Measurements from ENCODE around the gene MRM1.
"Not testable (repeated sequence)": the region's sequence is repeated elsewhere in the genome, so short reads cannot be mapped to it uniquely, and the experiment has no call there.

The MRM1 gene

DNA sequence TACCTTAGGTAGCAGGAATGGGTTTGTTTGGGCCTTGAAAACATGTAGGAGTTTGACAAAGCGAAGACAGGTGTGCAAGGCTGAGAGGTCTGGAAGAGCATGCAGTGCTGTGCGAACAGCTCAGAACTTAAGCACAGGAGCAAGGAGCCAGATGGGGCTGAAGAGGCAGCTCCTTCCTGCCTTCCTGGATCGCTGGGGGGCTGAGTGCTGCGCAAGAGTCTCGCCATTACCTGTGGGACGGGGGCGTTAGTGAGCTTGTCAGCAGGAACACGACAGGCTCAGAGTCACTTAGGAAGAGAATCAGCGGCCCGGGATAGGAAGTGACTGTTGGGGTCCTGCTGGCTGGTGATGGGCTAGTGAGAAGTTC lies 464 bp upstream of the MRM1 start:
- in situ Hi-C loops (cut with HindIII; ENCODE audit: low sequenced_read_pairs): no loop called here

DNA sequence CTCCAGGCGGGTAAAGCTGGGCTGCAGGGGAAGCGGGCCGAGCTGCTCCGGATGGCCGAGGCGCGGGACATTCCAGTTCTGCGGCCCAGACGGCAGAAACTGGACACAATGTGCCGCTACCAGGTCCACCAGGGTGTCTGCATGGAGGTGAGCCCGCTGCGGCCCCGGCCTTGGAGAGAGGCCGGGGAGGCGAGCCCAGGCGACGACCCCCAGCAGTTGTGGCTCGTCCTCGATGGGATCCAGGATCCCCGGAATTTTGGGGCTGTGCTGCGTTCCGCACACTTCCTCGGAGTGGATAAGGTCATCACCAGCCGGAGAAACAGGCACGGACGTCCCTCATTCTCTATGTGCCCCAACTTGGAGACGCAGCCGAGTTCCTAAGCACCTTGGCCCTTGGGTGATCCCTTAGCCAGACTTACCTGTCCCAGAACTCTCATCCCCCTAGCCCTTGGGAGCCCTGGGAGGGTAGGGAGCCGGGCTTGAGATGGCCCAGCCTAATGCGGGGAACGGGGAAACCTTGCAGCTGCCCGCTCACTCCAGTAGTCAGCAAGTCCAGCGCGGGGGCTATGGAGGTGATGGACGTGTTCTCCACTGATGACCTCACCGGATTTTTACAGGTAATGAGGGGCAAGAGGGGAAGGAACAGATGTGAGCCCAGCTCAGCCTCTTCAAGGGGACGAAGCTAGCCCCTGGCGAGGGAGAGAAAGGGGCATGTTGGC lies 806 bp downstream of the MRM1 start:
- in situ Hi-C loops (cut with HindIII; ENCODE audit: low sequenced_read_pairs): no loop called here

DNA sequence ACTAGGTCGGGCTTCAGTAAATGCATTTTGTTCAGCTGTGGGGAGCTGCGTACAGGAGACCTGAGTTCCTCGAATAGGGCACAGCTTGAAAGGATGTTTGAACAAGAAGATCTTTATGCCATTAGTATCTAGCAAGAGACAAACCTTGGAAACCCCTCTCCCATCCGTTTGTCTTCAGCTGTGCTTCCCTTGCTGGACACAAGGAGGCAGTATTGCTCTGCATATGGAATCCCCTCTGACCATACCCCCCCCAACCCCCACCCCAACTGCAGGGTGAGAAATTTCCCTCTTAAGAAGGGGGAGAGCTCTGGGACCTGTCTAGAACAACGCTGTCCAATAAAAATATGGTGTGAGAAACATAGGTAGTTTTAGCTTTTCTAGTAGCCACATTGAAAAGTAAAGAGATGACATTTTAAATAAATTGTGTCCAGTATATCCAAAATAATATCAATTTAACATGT lies 1.6 kb downstream of the MRM1 start:
- in situ Hi-C loops (cut with HindIII; ENCODE audit: low sequenced_read_pairs): no loop called here

DNA sequence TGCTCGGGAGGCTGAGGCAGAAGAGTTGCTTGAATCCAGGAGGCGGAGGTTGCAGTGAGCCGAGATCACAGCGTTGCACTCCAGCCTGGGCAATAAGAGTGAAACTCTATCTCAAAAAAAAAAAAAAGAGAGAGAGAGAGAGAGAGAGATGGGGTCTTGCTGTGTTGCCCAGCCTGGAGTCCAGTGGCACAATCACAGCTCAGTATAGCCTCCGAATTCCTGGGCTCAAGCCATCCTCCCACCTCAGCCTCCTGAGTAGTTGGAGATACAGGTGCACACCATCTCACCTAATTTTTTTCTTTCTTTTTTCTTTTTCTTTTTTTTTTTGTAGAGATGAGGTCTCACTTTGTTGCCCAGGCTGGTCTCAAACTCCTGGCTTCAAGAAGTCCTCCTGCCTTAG lies 3.6 kb downstream of the MRM1 start:
- in situ Hi-C loops (cut with HindIII; ENCODE audit: low sequenced_read_pairs): not testable (repeated sequence)

DNA sequence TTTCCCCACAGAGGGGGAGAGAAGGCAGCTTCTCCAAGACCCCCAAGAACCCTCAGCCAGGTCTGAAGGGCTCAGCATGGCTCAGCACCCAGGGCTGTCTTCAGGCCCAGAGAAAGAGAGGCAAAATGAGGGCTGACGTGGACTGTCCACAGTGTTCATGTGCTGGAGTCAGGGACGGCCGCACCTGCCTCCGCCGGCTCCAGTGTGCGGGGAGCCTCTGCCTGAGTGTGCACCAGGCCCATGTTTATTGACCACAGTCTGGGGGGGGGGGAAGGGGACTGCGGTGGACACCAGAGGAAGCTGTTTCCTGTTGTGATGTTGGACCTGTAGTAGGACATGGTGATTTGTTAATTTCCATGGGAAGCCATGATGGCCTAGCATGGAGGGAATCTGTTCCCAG lies 6.9 kb downstream of the MRM1 start:
- in situ Hi-C loops (cut with HindIII; ENCODE audit: low sequenced_read_pairs): no loop called here

DNA sequence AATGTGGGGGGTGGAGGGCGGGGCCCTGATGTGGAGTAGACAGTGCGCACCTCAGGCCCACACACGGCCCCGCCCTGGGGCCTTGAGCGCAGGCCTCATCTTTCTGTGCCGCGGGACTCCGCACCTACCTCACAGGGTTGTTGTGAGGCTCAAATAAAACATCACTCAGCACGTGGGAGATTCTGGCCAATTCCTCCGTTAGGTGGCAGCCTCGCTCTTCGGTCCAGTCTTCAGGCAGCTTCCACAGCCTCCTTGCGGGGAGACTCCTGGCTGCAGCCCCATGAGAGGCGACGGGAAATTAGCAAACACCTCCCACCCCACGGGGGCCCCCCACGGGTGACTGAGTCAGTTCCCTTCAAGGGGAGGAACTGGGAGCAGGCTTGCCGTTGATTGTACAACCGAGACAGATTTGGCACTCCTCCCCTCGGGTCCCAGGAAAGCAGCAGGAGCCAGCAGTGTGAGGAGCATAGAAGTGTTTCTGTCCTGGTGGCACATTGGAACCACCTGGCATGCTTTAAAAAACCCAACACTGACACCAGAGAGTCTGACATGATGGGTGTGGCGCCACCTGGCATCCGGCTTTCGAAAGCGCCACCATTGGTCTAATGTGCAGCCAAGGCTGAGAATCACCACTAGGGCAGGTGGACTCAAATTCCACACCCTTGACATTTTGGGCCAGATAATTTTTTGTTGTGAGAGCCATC lies 7.6 kb downstream of the MRM1 start:
- in situ Hi-C loops (cut with HindIII; ENCODE audit: low sequenced_read_pairs): no loop called here

DNA sequence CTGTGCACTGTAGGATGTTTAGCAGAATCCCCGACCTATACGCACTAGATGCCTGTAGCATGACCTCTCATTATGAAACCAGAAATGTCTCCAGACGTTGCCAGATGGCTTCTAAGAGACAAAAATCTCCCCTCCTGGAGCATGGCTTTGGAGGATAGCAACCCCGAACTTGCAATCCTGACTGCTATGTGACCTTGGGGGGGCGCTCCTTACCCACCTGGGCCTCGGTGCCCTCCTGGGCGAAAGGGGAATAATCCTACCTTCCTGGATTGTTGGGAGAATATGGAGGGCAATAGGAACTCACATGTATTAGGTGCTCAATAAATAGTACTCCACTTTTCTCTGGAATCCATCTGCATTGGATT lies 8.1 kb downstream of the MRM1 start:
- in situ Hi-C loops (cut with HindIII; ENCODE audit: low sequenced_read_pairs): no loop called here

DNA sequence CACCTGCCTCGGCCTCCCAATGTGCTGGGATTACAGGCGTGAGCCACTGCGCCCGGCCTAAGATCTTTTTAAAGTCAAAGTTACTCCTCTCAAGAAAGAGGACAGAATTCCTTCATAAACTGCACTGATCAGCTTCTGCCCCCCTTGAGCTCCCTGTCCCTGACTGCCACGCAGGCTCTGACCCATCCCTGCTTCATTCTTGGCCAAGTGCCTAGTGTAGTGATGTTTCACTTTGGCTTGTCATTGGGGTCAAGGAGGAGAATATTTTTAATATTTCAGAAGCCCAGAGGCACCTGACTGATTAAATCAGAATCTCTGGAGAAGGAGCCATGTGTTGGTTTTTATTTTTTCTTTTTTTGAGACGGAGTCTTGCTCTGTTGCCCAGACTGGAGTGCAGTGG lies 9.1 kb downstream of the MRM1 start:
- in situ Hi-C loops (cut with HindIII; ENCODE audit: low sequenced_read_pairs): no loop called here

DNA sequence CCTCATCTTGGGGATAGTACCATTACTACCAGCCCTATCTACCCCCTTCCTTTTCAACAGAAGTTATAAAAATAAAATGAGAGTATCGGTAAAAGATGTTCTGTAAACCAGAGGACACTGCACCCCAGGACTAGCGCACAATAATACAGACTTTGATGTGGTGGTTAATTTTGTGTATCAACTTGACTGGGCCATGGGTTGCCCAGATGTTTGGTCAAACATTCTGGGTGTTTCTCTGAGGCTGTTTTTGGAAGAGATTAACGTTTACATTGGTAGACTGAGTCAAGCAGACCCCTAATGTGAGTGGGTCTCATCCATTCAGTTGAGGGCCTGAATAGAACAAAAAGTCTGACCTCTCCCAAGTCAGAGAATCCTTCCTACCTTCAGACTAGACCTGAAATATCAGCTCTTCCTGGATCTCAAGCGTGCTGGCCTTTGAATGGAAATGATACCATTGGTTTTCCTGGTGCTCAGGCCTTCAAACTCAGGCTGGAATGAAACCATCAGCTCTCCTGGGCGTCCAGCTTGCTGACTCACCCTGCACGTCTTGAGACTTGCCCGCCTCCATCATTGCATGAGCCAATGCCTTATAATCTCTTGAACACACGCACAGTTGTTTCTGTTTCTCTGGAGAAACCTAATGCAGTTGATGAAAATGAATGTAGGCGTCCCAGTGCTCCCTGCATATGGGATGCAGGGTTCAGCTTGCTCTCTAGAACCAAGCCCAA lies 10.1 kb downstream of the MRM1 start:
- in situ Hi-C loops (cut with HindIII; ENCODE audit: low sequenced_read_pairs): no loop called here

DNA sequence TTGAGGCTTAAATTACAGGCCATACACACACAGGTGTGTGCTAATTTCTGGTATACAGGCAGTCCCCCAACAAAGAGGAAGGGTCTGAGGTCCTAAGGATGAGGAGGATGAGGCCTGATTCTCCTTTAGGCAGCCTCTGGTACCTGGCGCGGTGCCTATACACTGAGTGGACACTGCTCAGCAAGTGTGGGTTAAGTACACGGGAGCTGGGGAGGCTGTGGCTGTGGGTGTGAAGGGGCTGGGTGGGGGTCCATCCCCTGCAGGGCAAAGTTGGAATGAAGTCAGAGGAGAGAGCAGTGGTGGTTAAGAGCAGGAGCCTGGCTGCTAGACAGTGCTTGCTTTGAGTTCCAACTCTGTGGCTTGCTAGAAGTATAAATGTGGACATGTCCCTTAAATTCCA lies 10.9 kb downstream of the MRM1 start:
- in situ Hi-C loops (cut with HindIII; ENCODE audit: low sequenced_read_pairs): no loop called here

DNA sequence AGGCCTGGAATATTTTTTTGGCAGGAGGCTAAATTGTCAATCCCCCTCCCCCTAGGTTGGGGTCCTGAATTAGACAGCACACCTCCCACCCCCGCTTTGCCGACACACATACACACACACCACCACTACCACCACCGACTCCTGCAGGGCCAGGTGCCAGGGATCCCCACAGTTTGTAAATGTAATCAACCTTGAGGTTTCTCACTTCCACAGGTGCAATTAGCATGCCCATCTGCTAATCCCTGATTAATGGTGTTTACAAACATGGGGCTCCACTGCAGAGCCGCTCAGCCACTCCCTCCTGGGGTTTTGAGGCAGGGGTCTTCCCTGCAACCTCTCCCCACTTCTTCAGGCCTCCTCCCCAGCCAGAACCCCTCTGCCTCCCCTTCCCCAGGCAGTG lies 11.8 kb downstream of the MRM1 start:
- in situ Hi-C loops (cut with HindIII; ENCODE audit: low sequenced_read_pairs): no loop called here

DNA sequence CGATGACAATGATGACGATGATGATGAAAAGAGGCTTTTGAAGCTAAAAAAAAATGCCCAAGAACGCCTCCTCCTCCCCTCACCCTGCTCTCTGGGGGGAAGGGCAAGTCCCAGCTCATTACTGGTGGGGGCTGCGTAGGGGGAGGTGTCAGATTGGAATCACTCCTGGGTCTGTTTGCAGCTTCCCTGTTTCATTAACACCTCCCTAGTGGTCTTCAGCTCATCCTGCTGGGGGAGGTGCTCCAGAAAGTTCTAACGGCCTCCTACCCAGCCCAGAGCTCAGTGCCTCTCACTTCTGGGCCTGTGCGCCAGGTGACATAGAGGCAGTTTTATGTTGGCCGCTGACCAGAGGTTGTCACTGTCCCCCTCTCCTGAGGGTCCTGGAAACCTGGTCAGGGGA lies 12.7 kb downstream of the MRM1 start:
- in situ Hi-C loops (cut with HindIII; ENCODE audit: low sequenced_read_pairs): no loop called here

DNA sequence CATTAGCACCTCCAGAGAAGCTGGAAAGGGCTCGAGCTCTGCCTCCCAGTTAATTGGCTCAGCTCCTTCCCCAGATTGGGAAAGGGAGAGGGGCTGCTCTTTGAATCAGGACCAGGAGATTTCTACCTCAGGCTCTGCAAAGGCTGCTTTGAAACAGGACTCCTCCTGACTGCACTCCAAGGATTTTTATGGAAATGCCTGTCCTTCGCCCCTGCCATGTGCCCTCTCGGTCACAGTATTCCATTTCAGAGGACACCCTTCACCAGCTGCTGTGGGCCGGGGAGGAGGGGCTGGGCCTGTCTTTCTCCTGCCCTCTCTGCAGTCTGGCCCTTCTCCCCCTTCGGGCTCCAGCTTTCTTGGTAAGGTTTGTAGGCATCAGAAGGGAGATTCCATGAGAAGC lies 13.6 kb downstream of the MRM1 start:
- in situ Hi-C loops (cut with HindIII; ENCODE audit: low sequenced_read_pairs): no loop called here

DNA sequence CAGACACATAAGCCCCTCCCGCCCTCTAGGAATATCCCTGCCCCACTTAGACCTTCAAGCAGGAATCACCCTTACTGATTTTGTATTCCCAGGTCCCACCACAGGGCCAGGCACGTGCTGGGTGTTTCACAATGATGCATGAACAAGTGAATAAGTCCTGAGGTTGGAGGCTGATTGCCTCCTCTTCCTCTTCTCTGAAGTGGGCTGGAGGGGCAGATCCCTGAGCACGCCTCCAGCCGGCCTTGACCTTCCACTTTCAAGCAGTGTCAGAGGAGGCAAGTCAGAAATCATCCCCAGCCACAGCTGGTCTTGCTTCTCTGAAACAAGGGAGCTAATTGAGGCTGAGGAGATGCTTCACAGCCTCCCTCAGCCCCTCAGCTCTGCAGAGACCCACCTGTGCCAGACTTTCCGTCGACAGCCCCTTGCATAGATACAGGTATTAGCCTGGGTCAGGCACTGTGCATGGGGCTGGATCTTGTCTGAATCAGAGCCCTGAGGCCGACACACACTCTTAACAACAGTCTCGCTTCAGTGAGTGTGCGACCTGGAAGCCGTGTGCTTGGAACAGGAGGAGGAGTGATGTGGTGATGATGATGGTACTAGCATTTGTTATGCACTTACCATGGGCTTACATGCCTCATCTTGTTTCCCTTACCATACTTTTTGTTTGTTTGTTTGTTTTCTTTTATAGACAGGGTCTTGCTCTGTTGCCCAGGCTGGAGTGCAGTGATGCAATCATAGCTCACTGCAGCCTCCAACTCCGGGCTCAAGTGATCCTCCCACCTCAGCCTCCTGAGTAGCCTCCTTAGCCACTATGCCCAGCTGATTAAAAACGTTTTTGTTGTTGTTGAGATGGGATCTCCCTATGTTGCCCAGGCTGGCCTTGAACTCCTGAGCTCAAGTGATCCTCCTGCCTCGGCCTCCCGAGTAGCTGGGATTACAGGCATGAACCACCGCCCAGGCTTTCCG lies 15.0 kb downstream of the MRM1 start:
- in situ Hi-C loops (cut with HindIII; ENCODE audit: low sequenced_read_pairs): no loop called here

DNA sequence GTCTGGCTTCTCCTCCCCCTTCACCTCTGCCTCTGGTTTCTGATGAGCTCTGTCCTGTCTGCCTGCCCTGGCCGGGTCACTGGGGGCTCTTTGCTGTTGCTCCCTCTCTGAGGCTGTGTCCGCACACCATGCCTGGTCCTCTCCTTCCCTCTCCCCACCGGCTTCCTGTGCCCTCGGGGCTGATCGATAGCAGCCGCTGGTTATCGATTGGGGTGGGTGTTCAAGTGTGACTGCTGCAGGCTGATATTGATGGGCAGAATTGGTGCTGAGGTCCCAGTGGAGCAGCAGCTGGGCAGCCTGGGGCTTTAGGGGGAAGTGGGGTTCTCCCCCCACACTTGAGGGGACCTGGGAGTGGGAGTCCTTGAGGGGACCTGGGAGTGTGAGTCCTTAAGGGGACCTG lies 16.4 kb downstream of the MRM1 start:
- in situ Hi-C loops (cut with HindIII; ENCODE audit: low sequenced_read_pairs): no loop called here

DNA sequence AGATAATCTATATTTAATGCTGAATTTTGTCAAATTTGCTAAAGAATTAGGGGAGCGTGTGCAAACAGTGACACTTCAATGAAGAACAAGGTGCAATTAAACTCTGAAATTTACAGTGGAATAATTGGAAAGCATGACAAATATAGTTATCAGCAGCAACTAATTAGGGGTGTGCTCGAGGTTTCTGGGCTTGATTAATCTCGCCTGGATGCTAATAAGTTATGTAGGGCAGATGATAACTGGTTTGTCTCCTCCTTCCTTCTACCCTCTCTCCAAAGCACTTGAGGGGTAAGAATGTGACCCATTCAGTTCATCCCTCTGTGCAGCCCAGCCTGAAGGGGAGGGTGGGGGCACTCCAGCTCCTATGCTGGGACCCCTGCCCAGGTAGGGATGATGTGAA lies 21.9 kb downstream of the MRM1 start:
- in situ Hi-C loops (cut with HindIII; ENCODE audit: low sequenced_read_pairs): no loop called here

DNA sequence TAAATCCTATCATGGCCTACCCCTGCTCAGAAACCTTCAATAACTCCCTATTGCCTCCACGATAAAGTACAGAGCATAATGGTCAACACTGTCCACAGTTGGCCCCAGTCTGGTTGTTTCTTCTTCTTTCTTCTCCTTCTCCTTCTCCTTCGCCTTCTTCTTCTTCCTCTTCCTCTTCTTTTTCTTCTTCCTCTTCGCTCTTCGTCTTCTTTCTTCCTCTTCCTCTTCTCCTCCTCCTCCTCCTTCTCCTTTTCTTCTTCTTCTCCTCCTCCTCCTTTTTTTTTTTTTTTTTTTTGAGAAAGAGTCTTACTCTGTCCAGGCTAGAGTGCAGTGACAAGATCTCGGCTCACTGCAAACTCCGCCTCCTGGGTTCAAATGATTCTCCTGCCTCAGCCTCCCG lies 23.8 kb downstream of the MRM1 start:
- in situ Hi-C loops (cut with HindIII; ENCODE audit: low sequenced_read_pairs): no loop called here

DNA sequence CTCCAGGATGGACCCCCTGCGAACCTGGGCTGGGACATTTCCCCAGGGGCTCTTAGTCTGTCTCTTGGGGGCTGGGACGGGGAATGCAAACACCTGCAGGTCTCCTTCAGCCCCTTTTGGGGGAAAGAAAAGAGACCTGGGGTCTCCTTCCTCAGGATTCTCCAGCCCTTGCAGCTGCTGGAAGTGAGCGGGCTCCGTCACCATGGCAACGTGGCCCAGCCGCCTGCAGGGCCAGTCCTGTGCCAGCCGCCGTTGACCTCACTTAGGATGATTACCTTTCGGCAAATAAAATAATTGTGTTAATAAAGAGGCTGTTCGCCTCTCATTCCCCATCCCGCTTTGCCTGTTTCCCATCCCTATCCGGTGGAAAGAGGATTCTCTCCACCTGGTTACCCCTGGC lies 25.7 kb downstream of the MRM1 start:
- in situ Hi-C loops (cut with HindIII; ENCODE audit: low sequenced_read_pairs): no loop called here

DNA sequence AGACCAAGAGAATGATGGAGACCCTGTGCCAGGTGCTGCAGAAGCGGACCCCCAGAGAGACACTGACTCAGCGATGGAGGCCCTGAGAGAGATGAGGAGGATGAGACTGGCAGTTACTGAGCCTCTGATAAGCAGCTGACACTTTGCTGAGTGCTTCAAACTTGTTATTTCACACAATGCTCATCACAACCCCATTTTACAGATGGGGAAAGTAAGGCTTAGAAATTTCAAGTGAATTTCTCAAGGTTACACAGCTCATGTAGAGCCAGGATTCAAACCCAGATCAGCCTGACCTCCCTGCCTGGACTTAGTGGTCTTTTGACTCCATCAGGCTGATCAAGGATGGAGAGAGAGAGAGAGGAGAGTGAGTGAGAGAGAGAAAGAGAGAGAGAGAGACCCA lies 27.2 kb downstream of the MRM1 start:
- in situ Hi-C loops (cut with HindIII; ENCODE audit: low sequenced_read_pairs): no loop called here

DNA sequence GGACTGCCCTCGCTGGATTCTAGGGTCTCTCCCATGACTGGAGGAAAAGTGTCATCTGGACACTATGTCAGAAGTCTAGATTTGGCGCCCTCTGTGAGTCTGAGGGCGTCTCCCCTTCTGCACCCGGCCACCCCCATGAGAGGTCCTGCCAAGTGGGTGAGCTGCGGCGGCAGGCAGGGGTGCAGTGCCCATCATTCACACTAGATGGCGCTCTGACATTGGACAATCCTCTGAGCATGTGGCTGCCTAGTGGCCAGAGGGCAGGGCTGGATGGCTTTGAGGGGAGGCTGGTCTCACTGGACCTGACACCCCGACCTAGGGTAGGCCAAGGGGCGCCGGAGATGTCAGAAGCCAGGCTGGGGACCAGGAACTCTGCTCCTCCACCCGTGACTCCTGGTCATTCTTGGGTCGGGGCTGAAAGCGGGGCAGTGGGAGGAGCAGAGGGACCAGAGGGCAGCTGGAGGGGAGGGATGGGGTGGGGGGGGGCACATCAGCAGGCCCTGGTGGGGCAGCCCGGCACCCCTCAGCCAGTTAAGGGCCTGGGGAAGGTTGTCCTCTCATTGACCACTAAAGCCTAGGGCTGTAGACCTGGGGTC lies 28.0 kb downstream of the MRM1 start:
- in situ Hi-C loops (cut with HindIII; ENCODE audit: low sequenced_read_pairs): no loop called here
